Parathyroid adenoma (tissue), 2 donors: ENCODE measurements around the gene DGKB.

ENCODE experiments used
- H2AFZ ChIP-seq: fragments of 300-600 bp; sonication (generic); one replicate; pipeline ENCODE4 v1.7.0; 2017; ENCODE audit warnings: antibody characterized with exemption, mild to moderate bottlenecking
- H3K27ac ChIP-seq: fragments of 300-600 bp; sonication (generic); one replicate; pipeline ENCODE4 v1.7.0; 2017
- H3K27me3 ChIP-seq: fragments of 300-600 bp; sonication (generic); one replicate; pipeline ENCODE4 v1.7.0; 2017; ENCODE audit warnings: low read length; ENCODE audit not compliant: control insufficient read depth, insufficient read depth
- H3K36me3 ChIP-seq: fragments of 300-600 bp; sonication (generic); one replicate; pipeline ENCODE4 v1.7.0; 2017; ENCODE audit warnings: low read length; ENCODE audit not compliant: control insufficient read depth, insufficient read depth
- H3K4me1 ChIP-seq: fragments of 300-600 bp; sonication (generic); one replicate; pipeline ENCODE4 v1.7.0; 2017; ENCODE audit warnings: control low read depth
- H3K4me2 ChIP-seq: fragments of 300-600 bp; sonication (generic); one replicate; pipeline ENCODE4 v1.7.0; 2017; ENCODE audit warnings: low read length
- H3K4me3 ChIP-seq: fragments of 300-600 bp; sonication (generic); one replicate; pipeline ENCODE4 v1.7.0; 2017; ENCODE audit warnings: low read depth, low read length
- H3K79me2 ChIP-seq: fragments of 300-600 bp; sonication (generic); one replicate; pipeline ENCODE4 v1.7.0; 2017; ENCODE audit warnings: control low read depth
- H3K9ac ChIP-seq: fragments of 300-600 bp; sonication (generic); one replicate; pipeline ENCODE4 v1.7.0; 2017; ENCODE audit warnings: mild to moderate bottlenecking
- H3K9me3 ChIP-seq: fragments of 300-600 bp; sonication (generic); one replicate; pipeline ENCODE4 v1.7.0; 2017; ENCODE audit warnings: low read length; ENCODE audit not compliant: control insufficient read depth
- TF ChIP-seq, protein P1 (sequence below): fragments of 300-600 bp; sonication (generic); IDR thresholded peaks from one replicate; pipeline ENCODE4 v1.7.0; 2017; ENCODE audit warnings: antibody characterized with exemption, mild to moderate bottlenecking
- donor health status: primary hyperparathyroidism.

Gene DGKB

DNA sequence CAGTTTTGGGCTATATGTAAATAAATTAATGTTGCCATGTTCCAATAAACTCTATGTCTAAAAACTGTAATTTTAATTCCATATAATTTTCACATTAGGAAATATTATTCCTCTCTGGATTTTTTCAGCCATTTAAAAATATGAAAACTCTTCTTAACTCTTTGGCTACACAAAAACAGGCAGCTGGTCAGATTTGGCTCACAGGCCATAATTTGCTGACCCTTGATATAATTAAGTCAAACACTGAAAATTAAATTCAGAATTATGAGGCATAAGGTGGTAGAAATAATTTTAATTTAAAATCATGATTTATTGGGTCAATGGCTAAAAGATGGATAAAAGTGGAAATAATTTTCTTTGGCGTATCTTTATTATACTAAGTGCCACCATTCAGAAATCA, 746.1 kb downstream of the DGKB start:
- H3K4me2 ChIP-seq = no peak overlapping the region
- H3K27ac ChIP-seq = no peak overlapping the region
- H3K4me3 ChIP-seq = no peak overlapping the region
- H3K9me3 ChIP-seq = no peaks in the 10 kb centered on the region
- no peak overlapping the region for H3K9ac ChIP-seq
- H3K4me1 ChIP-seq = no peaks in the 10 kb centered on the region
- TF ChIP-seq, protein P1, sequence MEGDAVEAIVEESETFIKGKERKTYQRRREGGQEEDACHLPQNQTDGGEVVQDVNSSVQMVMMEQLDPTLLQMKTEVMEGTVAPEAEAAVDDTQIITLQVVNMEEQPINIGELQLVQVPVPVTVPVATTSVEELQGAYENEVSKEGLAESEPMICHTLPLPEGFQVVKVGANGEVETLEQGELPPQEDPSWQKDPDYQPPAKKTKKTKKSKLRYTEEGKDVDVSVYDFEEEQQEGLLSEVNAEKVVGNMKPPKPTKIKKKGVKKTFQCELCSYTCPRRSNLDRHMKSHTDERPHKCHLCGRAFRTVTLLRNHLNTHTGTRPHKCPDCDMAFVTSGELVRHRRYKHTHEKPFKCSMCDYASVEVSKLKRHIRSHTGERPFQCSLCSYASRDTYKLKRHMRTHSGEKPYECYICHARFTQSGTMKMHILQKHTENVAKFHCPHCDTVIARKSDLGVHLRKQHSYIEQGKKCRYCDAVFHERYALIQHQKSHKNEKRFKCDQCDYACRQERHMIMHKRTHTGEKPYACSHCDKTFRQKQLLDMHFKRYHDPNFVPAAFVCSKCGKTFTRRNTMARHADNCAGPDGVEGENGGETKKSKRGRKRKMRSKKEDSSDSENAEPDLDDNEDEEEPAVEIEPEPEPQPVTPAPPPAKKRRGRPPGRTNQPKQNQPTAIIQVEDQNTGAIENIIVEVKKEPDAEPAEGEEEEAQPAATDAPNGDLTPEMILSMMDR = no peak
- no peaks in the 10 kb centered on the region for H3K36me3 ChIP-seq
- H2AFZ ChIP-seq = no peak overlapping the region
- no peaks in the 10 kb centered on the region for H3K27me3 ChIP-seq
- H3K79me2 ChIP-seq = no peaks in the 10 kb centered on the region

- H3K9me3 ChIP-seq = no peaks in the 10 kb centered on the region
- H3K79me2 ChIP-seq = no peaks in the 10 kb centered on the region
- no peak overlapping the region for H3K9ac ChIP-seq
- H3K36me3 ChIP-seq = no peaks in the 10 kb centered on the region
- no peak overlapping the region for H3K4me2 ChIP-seq
- TF ChIP-seq, protein P1 = no peak
- H3K4me3 ChIP-seq = no peak overlapping the region
- H3K27ac ChIP-seq = no peak overlapping the region
- H3K4me1 ChIP-seq = no peaks in the 10 kb centered on the region
- no peak overlapping the region for H2AFZ ChIP-seq
- H3K27me3 ChIP-seq = no peaks in the 10 kb centered on the region
Measured at GRCh38 chr7:14148974-14149373, 753.6 kb downstream of the DGKB start.

DNA sequence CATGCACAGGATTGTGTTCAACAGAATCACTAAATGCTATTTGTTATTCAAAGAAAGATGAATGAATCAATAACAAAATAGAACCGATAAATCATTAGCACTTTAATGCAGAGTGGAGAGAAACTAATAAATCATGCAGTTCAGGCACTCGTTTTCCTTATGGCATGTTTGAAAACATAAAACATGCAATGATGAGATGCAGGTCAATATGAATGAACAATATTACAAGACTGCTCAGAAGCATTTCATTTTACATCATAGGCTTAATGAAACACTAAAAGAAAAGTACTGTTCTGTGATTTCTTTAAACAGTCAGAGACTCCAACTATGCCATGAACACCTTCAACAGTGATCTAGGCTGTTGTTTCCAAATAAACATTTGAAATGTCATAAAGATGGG, 755.0 kb downstream of the DGKB start:
- Histone ChIP-seq H3K9ac (no peak overlapping the region), H3K79me2 (no peaks in the 10 kb centered on the region), H3K4me2 (no peak overlapping the region), H3K4me1 (no peaks in the 10 kb centered on the region), H3K27ac (no peak overlapping the region), H3K9me3 (no peaks in the 10 kb centered on the region), H3K27me3 (no peaks in the 10 kb centered on the region), H2AFZ (no peak overlapping the region), H3K36me3 (no peaks in the 10 kb centered on the region), H3K4me3 (no peak overlapping the region)
- TF ChIP-seq, protein P1 = no peak

DNA sequence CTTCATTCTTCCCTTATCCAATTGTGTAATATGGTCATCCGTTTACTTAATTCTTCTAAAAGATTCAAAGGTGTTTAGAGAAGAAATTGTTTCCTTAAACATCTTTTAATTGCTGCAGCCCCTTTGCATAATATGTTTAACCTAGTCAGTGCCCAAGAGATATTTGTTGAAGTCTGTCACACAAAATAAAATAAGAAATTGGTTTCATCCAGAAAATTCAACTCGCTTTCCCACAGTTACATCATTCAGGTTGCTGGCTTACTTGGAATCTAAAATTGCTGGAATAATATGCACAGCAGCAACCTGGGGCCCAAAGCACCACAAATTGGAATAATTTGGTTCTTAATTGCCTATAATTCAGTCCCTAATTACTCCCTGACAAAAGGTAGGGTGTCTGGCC, 758.0 kb downstream of the DGKB start:
- Histone ChIP-seq H3K4me1 (no peaks in the 10 kb centered on the region), H3K9ac (no peak overlapping the region), H3K4me2 (no peak overlapping the region), H3K79me2 (no peaks in the 10 kb centered on the region), H3K4me3 (no peak overlapping the region), H2AFZ (no peak overlapping the region), H3K27ac (no peak overlapping the region), H3K27me3 (no peaks in the 10 kb centered on the region), H3K9me3 (no peaks in the 10 kb centered on the region), H3K36me3 (no peaks in the 10 kb centered on the region)
- TF ChIP-seq, protein P1 = no peak

- Histone ChIP-seq H3K27ac (no peak overlapping the region), H3K27me3 (no peaks in the 10 kb centered on the region), H3K9ac (no peak overlapping the region), H3K4me2 (no peak overlapping the region), H3K9me3 (no peaks in the 10 kb centered on the region), H3K79me2 (no peaks in the 10 kb centered on the region), H2AFZ (no peak overlapping the region), H3K36me3 (no peaks in the 10 kb centered on the region), H3K4me3 (no peak overlapping the region), H3K4me1 (no peaks in the 10 kb centered on the region)
- TF ChIP-seq, protein P1 = no peak
Measured at GRCh38 chr7:14144109-14144508, 758.4 kb downstream of the DGKB start.
